Ascending aorta (tissue), 2 donors: ENCODE measurements around the gene ELAC1. TPM values are rescaled to one million over a fixed set of nuclear protein-coding genes. Genes with fewer than 3 reads are reported as not detected.

Source experiments
- DNase-seq, 2 donors: peaks; one replicate each; pipeline ENCODE4 v3.0.0-alpha.2; 2019; ENCODE audit warnings: low spot score in 2 of 2
- H3K27ac ChIP-seq, 2 donors: fragments of 200-600 bp; sonication (generic); one replicate each; pipeline ENCODE4 v1.5.1; 2016 to 2017; ENCODE audit warnings: mild to moderate bottlenecking in 1 of 2
- H3K27me3 ChIP-seq: fragments of 200-600 bp; sonication (generic); one replicate; pipeline ENCODE4 v1.5.1; 2017
- H3K36me3 ChIP-seq, 2 donors: fragments of 200-600 bp; sonication (generic); one replicate each; pipeline ENCODE4 v1.5.1; 2016
- H3K4me1 ChIP-seq, 2 donors: fragments of 200-600 bp; sonication (generic); one replicate each; pipeline ENCODE4 v1.5.1; 2016 to 2017; ENCODE audit warnings: mild to moderate bottlenecking in 1 of 2
- H3K4me3 ChIP-seq, 2 donors: fragments of 200-600 bp; sonication (generic); one replicate each; pipeline ENCODE4 v1.5.1; 2016 to 2017; ENCODE audit warnings: mild to moderate bottlenecking in 1 of 2
- H3K9me3 ChIP-seq, 2 donors: fragments of 200-600 bp; sonication (generic); one replicate each; pipeline ENCODE4 v1.5.1; 2016
- intact Hi-C: fragments of 100-400 bp; cut with DNase I; formaldehyde crosslinking; loops from one replicate; pipeline ENCODE4 v1.15.1; 2023
- total RNA-seq: library from RNA; depleted of rRNA; stranded (reverse); fragments of >200 nt; gene quantifications from one replicate; pipeline ENCODE4 v1.1.0, GENCODE V29; 2016
- TF ChIP-seq, protein P1 (sequence below), 3 experiments: fragments of 200-600 bp in 2 of 3; fragments of 450-650 bp in 1 of 3; sonication (generic) in 2 of 3; IDR thresholded peaks; one replicate each; pipeline ENCODE4 v1.5.1; 2016 to 2019; ENCODE audit warnings: antibody characterized with exemption in 3 of 3, mild to moderate bottlenecking in 1 of 3, moderate library complexity in 1 of 3

ELAC1 gene
- total RNA-seq, 1 donor from 2014 or later: not detected

DNA sequence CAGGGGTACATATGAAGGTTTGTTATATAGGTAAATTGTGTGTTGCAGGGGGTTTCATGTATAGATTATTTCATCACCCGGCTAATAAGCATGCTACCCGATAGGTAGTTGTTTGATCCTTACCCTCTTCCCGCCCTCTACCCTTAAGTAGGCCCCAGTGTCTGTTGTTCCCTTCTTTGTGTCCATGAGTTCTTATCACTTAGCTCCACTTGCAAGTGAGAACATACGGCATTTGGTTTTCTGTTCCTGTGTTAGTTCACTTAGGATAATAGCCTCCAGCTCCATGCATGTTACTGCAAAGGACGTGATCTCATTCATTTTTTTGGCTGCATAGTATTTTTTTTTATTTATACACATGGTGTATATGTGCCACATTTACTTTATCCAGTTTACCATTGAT, 34.2 kb upstream of the ELAC1 start:
- H3K9me3 ChIP-seq: no peaks in the 10 kb centered on the region
- no peaks in the 10 kb centered on the region for H3K27me3 ChIP-seq
- peaks cover 0 to 8% of the 10 kb centered on the region in 2 donors for H3K36me3 ChIP-seq
- DNase-seq: no peak
- no peak overlapping the region for H3K4me3 ChIP-seq
- H3K27ac ChIP-seq: no peak overlapping the region
- H3K4me1 ChIP-seq: no peaks in the 10 kb centered on the region
- TF ChIP-seq, protein P1, sequence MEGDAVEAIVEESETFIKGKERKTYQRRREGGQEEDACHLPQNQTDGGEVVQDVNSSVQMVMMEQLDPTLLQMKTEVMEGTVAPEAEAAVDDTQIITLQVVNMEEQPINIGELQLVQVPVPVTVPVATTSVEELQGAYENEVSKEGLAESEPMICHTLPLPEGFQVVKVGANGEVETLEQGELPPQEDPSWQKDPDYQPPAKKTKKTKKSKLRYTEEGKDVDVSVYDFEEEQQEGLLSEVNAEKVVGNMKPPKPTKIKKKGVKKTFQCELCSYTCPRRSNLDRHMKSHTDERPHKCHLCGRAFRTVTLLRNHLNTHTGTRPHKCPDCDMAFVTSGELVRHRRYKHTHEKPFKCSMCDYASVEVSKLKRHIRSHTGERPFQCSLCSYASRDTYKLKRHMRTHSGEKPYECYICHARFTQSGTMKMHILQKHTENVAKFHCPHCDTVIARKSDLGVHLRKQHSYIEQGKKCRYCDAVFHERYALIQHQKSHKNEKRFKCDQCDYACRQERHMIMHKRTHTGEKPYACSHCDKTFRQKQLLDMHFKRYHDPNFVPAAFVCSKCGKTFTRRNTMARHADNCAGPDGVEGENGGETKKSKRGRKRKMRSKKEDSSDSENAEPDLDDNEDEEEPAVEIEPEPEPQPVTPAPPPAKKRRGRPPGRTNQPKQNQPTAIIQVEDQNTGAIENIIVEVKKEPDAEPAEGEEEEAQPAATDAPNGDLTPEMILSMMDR (IDR thresholded peaks at IDR 0.05): no peak
- intact Hi-C loops: no loop called here

DNA sequence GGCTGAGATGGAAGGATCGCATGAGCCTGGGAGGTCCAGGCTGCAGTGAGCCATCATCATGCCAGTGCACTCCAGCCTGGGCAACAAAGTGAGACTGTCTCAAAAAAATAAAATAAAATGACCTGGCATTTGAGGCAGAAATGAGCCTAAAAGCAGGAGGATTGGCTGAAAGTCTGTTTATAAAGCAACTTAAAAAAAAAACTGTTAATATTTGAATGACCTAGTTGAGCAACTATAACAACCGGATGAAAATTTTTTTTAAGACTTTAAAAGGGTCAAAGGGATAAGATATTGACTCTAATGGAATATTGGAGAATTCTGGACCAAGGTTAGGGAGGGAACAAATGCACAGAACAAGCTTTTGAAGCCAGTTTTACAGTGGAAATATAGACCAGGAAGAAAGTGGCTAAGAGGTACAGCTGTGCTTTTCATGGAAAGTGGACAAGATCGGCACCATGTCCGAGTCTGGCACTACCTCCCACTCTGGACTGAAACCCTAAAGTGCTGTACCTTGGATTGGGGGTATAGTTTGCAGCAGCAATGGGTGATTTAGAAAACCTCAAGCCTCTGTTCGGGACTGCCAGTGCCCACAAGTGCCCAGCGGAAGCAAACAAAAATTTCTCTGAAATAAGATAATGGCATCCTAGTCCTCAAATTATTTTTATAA, 33.2 kb upstream of the ELAC1 start:
- peaks cover 0 to 8% of the 10 kb centered on the region in 2 donors for H3K36me3 ChIP-seq
- intact Hi-C loops: no loop called here
- H3K27ac ChIP-seq: no peak overlapping the region
- H3K27me3 ChIP-seq: no peaks in the 10 kb centered on the region
- no peak for DNase-seq
- no peaks in the 10 kb centered on the region for H3K4me1 ChIP-seq
- H3K9me3 ChIP-seq: no peaks in the 10 kb centered on the region
- no peak overlapping the region for H3K4me3 ChIP-seq
- TF ChIP-seq, protein P1 (IDR thresholded peaks at IDR 0.05): no peak

DNA sequence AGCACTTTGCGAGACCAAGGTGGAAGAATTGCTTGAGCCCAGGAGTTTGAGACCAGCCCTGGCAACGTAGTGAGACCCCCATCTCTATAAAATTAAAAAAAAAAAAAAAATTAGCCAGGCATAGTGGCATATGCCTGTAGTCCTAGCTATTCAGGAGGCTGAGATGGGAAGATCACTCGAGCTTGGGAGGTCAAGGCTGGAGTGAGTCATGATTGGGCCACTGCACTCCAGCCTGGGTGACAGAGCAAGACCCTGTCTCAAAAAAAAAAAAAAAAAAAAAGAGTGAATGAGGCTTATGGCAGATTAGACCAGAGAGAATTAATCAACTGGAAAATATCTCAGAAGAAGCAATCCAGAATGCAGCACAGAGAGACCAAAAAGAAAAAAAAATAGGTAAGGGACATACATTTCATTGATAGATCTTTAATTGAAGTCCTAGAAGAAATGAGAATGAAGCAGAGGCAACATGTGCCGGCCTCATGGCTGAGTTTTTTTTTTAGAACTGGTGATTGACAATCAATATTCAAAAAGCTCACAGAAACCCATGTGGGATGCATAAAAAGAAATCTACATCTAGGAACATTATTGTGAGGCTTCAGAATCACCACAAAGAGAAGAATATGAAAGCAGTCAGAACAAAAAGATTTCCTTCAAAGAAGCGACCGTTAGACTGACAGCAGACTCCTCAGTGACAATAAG, 32.2 kb upstream of the ELAC1 start:
- no peaks in the 10 kb centered on the region for H3K27me3 ChIP-seq
- no peaks in the 10 kb centered on the region for H3K9me3 ChIP-seq
- DNase-seq: no peak
- H3K36me3 ChIP-seq: peaks cover 3 to 8% of the 10 kb centered on the region in 2 donors
- TF ChIP-seq, protein P1 (IDR thresholded peaks at IDR 0.05): no peak
- H3K27ac ChIP-seq: no peak overlapping the region
- no peaks in the 10 kb centered on the region for H3K4me1 ChIP-seq
- H3K4me3 ChIP-seq: no peak overlapping the region
- intact Hi-C loops: no loop called here

DNA sequence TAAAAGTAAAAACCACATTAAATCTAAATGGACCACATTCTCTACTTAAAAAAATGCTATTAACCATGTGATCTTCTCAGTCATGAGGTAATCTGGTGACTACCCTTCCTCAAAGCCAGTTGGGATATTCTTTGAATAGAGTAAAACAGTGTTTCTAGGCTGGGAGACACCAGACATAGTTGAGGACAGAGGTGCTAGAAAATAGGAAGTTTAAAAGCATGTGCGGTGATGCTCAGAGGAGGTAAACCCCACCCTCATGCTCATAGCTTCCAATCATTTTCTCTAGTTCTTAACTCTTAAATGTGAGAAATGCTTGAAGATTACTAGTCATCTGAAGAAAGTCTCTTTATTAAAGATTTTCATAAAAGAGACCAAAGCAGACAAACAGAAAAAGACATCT, 30.7 kb upstream of the ELAC1 start:
- H3K4me1 ChIP-seq: no peaks in the 10 kb centered on the region
- intact Hi-C loops: no loop called here

DNA sequence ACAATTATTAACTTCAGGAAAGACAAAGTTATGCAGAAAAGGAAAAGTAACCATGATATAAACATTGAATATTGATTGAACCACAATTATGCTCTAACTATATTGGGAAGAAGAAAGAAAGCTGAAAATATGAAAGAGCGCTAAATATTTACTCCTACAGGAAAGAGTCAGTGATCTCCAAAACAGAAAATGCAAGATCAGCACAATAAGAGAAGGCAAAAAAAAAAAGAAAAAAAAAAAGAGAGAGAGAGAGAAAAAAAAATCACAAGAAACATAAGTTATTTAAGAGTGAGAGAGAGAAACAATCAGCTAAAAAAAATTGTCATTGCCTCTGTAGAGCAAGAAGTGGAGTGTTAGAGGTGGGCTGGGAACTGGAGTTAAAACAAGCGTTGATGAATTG, 28.9 kb upstream of the ELAC1 start:
- no peak for DNase-seq
- Histone ChIP-seq H3K9me3 (no peaks in the 10 kb centered on the region), H3K4me3 (no peak overlapping the region), H3K27me3 (no peaks in the 10 kb centered on the region), H3K27ac (no peak overlapping the region), H3K36me3 (peaks cover 2 to 3% of the 10 kb centered on the region in 2 donors), H3K4me1 (no peaks in the 10 kb centered on the region)
- intact Hi-C loops: no loop called here
- TF ChIP-seq, protein P1 (IDR thresholded peaks at IDR 0.05): no peak

More for the DNA sequence above, 30.7 kb upstream of the ELAC1 start:
- Histone ChIP-seq H3K27me3 (no peaks in the 10 kb centered on the region), H3K27ac (no peak overlapping the region), H3K9me3 (no peaks in the 10 kb centered on the region), H3K4me3 (no peak overlapping the region), H3K36me3 (peaks cover 3 to 7% of the 10 kb centered on the region in 2 donors)
- TF ChIP-seq, protein P1 (IDR thresholded peaks at IDR 0.05): no peak
- DNase-seq: no peak
